ENCODE measurements around the gene NSDHL. TPM values are rescaled to one million over a fixed set of nuclear protein-coding genes. Genes with fewer than 3 reads are reported as not detected.
"Not testable (repeated sequence)": the region's sequence is repeated elsewhere in the genome, so short reads cannot be mapped to it uniquely, and the experiment has no call there.

Gene NSDHL
- 19.6 and 21.0 TPM in 2 replicates for polyA plus RNA-seq (2011; rRNA removed)
- 14.3 and 16.8 TPM in 2 replicates for polyA minus RNA-seq (2011; rRNA and poly(A)+ RNA removed)

GRCh38 chrX:152830312-152831305 is at the start of gene NSDHL, which contains the start of gene CETN2:
NSDHL (plus strand) TSS chrX:152831063; CDS start chrX:152846325, 15,262 bp downstream.
CETN2 (minus strand) TSS chrX:152830757; CDS start chrX:152830710, 47 bp downstream.
- ChIA-PET CTCF (interaction anchor here (1.3 to 2.1 kb wide), 3 partner anchors 9 to 111 kb away, joined by 3 to 11 read pairs (median 4); no protein-coding TSS in a partner anchor), POLR2A (interaction anchor here (1.0 kb wide), 1 partner anchor 12 kb away, joined by 4 read pairs; no protein-coding TSS in a partner anchor)
- no peaks in the 10 kb centered on the region for H3K9me3 ChIP-seq (ENCODE audit: control insufficient read depth, insufficient read depth, low read length)
- H3K27ac ChIP-seq (ENCODE audit: low read depth, low read length): no peak within 1 kb of the TSS
- DNase-seq (ENCODE audit: low read depth, low spot score): peak; percentile 88
- TF ChIP-seq CTCF (IDR thresholded peaks at IDR 0.05; ENCODE audit: low read depth, low read length): no peak
- H3K4me3 ChIP-seq (ENCODE audit: low read depth, low read length): peak within 1 kb of the TSS; percentile 72
- H3K27me3 ChIP-seq (ENCODE audit: control insufficient read depth, insufficient read depth, low read length): no peaks in the 10 kb centered on the region

DNA sequence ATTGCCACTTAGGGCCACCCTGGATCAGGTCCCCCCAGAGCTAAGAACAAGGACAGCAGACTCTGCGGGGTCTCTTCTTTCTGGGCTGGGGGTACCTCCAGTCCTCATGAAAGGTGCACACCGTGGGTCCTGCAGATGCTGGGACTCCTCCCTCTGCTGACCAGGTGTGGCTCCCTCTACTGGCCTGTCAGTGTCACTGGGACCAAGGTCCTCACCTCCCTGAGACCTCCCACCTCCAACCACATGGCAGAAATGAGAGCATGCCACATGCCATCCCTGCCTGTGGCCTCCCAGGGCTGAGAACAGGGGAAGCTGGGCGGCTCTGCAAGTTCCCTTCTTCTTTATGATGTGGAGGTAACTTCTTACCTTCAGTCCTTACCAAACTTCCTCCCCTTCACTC is 43.8 kb upstream of the NSDHL start:
- DNase-seq (ENCODE audit: low read depth, low spot score); H3K4me3 ChIP-seq (ENCODE audit: low read depth, low read length); POLR2A ChIA-PET; H3K27ac ChIP-seq (ENCODE audit: low read depth, low read length); H3K9me3 ChIP-seq (ENCODE audit: control insufficient read depth, insufficient read depth, low read length); H3K27me3 ChIP-seq (ENCODE audit: control insufficient read depth, insufficient read depth, low read length); CTCF ChIA-PET: not testable (repeated sequence)

DNA sequence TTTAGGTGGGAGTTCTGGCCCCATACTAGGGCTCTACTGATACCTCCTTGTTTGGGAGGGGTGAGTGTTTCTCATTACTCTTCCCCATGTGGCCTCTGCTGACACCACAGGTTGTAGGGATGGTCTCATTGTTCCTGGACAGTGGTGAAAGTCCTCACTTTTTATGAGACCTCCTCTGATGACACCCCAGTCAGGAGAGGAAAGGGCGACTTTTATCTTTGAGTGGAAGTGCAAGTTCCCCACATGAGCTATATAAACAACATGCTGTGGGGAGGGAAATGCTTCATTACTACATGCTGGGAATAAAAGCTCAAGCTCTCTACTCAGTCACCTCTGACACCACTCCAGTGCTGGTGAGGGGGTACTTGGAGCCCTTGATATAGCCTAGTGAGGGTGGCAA is 31.9 kb upstream of the NSDHL start:
- ChIA-PET POLR2A (no interaction called here), CTCF (no interaction called here)
- no peak overlapping the region for H3K4me3 ChIP-seq (ENCODE audit: low read depth, low read length)
- TF ChIP-seq CTCF (IDR thresholded peaks at IDR 0.05; ENCODE audit: low read depth, low read length): no peak
- H3K9me3 ChIP-seq (ENCODE audit: control insufficient read depth, insufficient read depth, low read length): no peaks in the 10 kb centered on the region
- no peak overlapping the region for H3K27ac ChIP-seq (ENCODE audit: low read depth, low read length)
- DNase-seq (ENCODE audit: low read depth, low spot score): no peak
- H3K27me3 ChIP-seq (ENCODE audit: control insufficient read depth, insufficient read depth, low read length): peaks cover 2% of the 10 kb centered on the region

DNA sequence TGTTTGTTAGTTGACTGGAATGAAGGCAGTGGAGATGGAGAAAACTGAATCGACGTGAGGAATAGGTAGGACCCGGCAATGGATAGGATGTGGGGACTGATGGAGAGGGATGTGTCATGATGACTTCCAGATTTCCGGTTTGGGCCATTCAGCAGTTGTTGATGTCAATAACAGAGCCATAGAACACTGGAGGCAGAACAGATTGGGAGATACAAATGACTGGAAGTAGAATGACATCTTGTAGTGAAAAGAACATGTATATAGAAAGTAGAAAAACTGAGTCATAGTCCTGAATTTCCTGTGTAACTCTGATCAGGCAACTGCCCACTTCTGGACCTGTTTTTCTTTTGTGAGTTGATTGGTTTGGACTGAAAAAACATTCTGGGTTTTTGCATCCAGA is 24.8 kb upstream of the NSDHL start:
- ChIA-PET CTCF (no interaction called here), POLR2A (no interaction called here)

DNA sequence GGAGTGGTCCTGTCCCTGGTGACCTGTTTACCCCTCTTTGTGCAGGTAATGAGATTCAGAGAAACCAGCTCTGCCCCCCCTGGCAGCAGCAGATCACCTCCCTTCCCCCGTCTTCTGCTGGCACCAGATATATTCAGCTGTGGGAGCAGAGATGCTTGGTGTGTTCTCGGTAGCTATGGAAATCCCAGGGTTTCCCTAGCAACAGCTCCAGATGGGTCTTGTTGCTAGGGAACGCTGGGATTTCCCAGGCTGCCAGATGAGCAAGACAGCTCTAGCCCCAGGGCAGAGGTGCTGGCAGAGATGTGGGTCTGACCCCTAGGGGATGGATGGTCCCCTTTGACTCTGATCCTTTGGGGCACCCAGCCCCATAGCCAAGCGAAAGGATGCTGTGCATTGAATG is 20.5 kb upstream of the NSDHL start:
- no peak for TF ChIP-seq CTCF (IDR thresholded peaks at IDR 0.05; ENCODE audit: low read depth, low read length)
- H3K27ac ChIP-seq (ENCODE audit: low read depth, low read length): no peak overlapping the region
- H3K4me3 ChIP-seq (ENCODE audit: low read depth, low read length): no peak overlapping the region
- no peaks in the 10 kb centered on the region for H3K9me3 ChIP-seq (ENCODE audit: control insufficient read depth, insufficient read depth, low read length)
- CTCF ChIA-PET: no interaction called here
- POLR2A ChIA-PET: no interaction called here
- H3K27me3 ChIP-seq (ENCODE audit: control insufficient read depth, insufficient read depth, low read length): no peaks in the 10 kb centered on the region
- DNase-seq (ENCODE audit: low read depth, low spot score): no peak

More for the DNA sequence above, 24.8 kb upstream of the NSDHL start:
- Histone ChIP-seq H3K27ac (ENCODE audit: low read depth, low read length) (no peak overlapping the region), H3K27me3 (ENCODE audit: control insufficient read depth, insufficient read depth, low read length) (peaks cover 2% of the 10 kb centered on the region), H3K9me3 (ENCODE audit: control insufficient read depth, insufficient read depth, low read length) (no peaks in the 10 kb centered on the region), H3K4me3 (ENCODE audit: low read depth, low read length) (no peak overlapping the region)
- TF ChIP-seq CTCF (IDR thresholded peaks at IDR 0.05; ENCODE audit: low read depth, low read length): no peak
- DNase-seq (ENCODE audit: low read depth, low spot score): no peak
